ENCODE measurements around the gene CWC27.

DNA sequence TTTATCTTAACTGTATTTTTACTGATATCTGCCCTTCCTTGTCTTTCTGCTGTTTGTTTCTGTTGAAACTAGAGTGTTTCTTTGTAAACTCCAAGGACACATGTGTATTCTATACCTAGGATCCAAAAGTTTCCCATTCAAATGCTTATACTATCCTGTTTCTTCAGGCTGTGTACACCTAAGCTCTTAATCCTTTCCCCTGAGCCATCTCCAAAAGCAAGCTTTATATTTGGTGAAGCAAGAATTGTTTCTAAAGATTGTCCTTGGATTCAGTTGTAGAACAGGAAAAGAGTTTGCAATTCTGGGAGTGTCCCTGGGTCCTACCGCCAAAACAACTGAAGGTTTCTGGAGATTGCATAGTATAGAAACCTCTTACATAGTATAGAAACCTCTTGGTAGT is 65.9 kb downstream of the CWC27 start:
- TF ChIP-seq EZH2phosphoT487 (IDR thresholded peaks at IDR 0.05; ENCODE audit: borderline replicate concordance, low read depth) (no peak), CTCF (IDR thresholded peaks at IDR 0.05) (no peak), POLR2AphosphoS5 (IDR thresholded peaks at IDR 0.05; ENCODE audit: low read depth, low read length) (no peak), TAF1 (IDR thresholded peaks at IDR 0.05; ENCODE audit: borderline replicate concordance, low read depth, low read length) (no peak), REST (IDR thresholded peaks at IDR 0.05; ENCODE audit: low read depth, low read length) (no peak), RAD21 (IDR thresholded peaks at IDR 0.05; ENCODE audit: low read length) (no peak), MAX (IDR thresholded peaks at IDR 0.05; ENCODE audit: low read depth) (no peak), GATA2 (CRISPR knock-in tag; IDR thresholded peaks at IDR 0.05) (no peak), ELF1 (IDR thresholded peaks at IDR 0.05) (no peak)

Data from SK-N-SH (cell line).